HG03280 (cell line): ENCODE measurements around the gene ACSL4.
"Not testable (repeated sequence)": the region's sequence is repeated elsewhere in the genome, so short reads cannot be mapped to it uniquely, and the experiment has no call there.

Source experiments
- ATAC-seq: cut with Tn5 transposase; IDR thresholded peaks from one replicate; pipeline ENCODE4 v1.9.1; 2021; ENCODE audit warnings: mild to moderate bottlenecking, moderate library complexity; ENCODE audit not compliant: unreplicated experiment

The ACSL4 gene

GRCh38 chrX:109732807-109733612 is at the start of gene ACSL4:
Gene ACSL4, minus strand, starts transcription at chrX:109733257. Its CDS starts 49,894 bp downstream, at chrX:109683363.
- peak; percentile 85 for ATAC-seq

- ATAC-seq = no peak
Observed at GRCh38 chrX:109777749-109778148, 44.7 kb upstream of the ACSL4 start.

GRCh38 chrX:109776986-109777385 is 43.9 kb upstream of the ACSL4 start:
- no peak for ATAC-seq

GRCh38 chrX:109776432-109776831 is 43.4 kb upstream of the ACSL4 start:
- ATAC-seq = no peak

GRCh38 chrX:109775386-109775785 is 42.3 kb upstream of the ACSL4 start:
- ATAC-seq = no peak

- ATAC-seq = peak; percentile 96
Observed at GRCh38 chrX:109774706-109775105, 41.6 kb upstream of the ACSL4 start.

- ATAC-seq = no peak
Observed at GRCh38 chrX:109774136-109774535, 41.1 kb upstream of the ACSL4 start.

GRCh38 chrX:109773374-109773773 is 40.3 kb upstream of the ACSL4 start:
- ATAC-seq = peak; percentile 44

- no peak for ATAC-seq
Observed at GRCh38 chrX:109770780-109771179, 37.7 kb upstream of the ACSL4 start.

GRCh38 chrX:109760922-109761250 is 27.8 kb upstream of the ACSL4 start:
- no peak for ATAC-seq

- no peak for ATAC-seq
Observed at GRCh38 chrX:109760209-109760921, 27.3 kb upstream of the ACSL4 start.

GRCh38 chrX:109753256-109753655 is 20.2 kb upstream of the ACSL4 start:
- ATAC-seq = no peak

GRCh38 chrX:109751698-109752097 is 18.6 kb upstream of the ACSL4 start:
- ATAC-seq = no peak

- no peak for ATAC-seq
Observed at GRCh38 chrX:109749207-109749606, 16.1 kb upstream of the ACSL4 start.

- ATAC-seq = no peak
Observed at GRCh38 chrX:109747681-109748080, 14.6 kb upstream of the ACSL4 start.

- ATAC-seq = no peak
Observed at GRCh38 chrX:109742722-109743121, 9.7 kb upstream of the ACSL4 start.

- not testable (repeated sequence) for ATAC-seq
Observed at GRCh38 chrX:109740896-109741295, 7.8 kb upstream of the ACSL4 start.

- ATAC-seq = no peak
Observed at GRCh38 chrX:109740433-109740809, 7.4 kb upstream of the ACSL4 start.

- ATAC-seq = no peak
Observed at GRCh38 chrX:109739625-109740432, 6.8 kb upstream of the ACSL4 start.

- ATAC-seq = no peak
Observed at GRCh38 chrX:109735202-109735744, 2.2 kb upstream of the ACSL4 start.

- no peak for ATAC-seq
Observed at GRCh38 chrX:109733613-109734083, 591 bp upstream of the ACSL4 start.
